HepG2 (cell line): ENCODE data around the gene APBA1. TPM values are rescaled to one million over a fixed set of nuclear protein-coding genes. Genes with fewer than 3 reads are reported as not detected.

Source experiments
- ATAC-seq: fragments of 200-7000 bp; cut with Tn5 transposase; 3 replicates; pipeline ENCODE4 v1.9.1; 2020; ENCODE audit warnings: mild to moderate bottlenecking, moderate library complexity
- BruUV-seq: library from RNA; stranded (reverse); fragments of 400-500 nt; replicated peaks from 2 replicates; lab custom pipeline; 2021; lab: Mats Ljungman, UMichigan
- CTCF ChIA-PET: fragments of 300-600 bp; formaldehyde crosslinking; extraction: SDS; loops from one replicate; lab custom pipeline; 2021; ENCODE audit warnings: low total read pairs, inconsistent platforms, low intra/inter-chr PET ratio; lab: Yijun Ruan, JAX
- POLR2A ChIA-PET: fragments of 350-600 bp; sonication (Branson Sonifier 250); formaldehyde crosslinking; loops from one replicate; lab custom pipeline; 2020; ENCODE audit warnings: antibody characterized with exemption, inconsistent platforms; lab: Yijun Ruan, JAX
- DNase-seq: peaks from one replicate; pipeline ENCODE4 v3.0.0-alpha.2; 2015; ENCODE audit warnings: low spot score
- FAIRE-seq: peaks from 3 replicates; lab custom pipeline; 2011; peaks lifted over from hg19 to GRCh38; lab: Jason Lieb, UNC
- H2AFZ ChIP-seq: one replicate; pipeline ENCODE4 v1.6.1; 2011; ENCODE audit warnings: low read length, inconsistent platforms
- H3K27ac ChIP-seq: fragments of 300-600 bp; 3 replicates; pipeline ENCODE4 v1.8.0; 2011; ENCODE audit warnings: mixed run types, mild to moderate bottlenecking, mixed read lengths, low read length, inconsistent platforms; ENCODE audit not compliant: insufficient read depth; ENCODE audit errors: extremely low read length
- H3K27me3 ChIP-seq, 2 experiments: fragments of 200-600 bp in 1 of 2; 2 replicates in 1 of 2; 3 replicates in 1 of 2; pipeline versions ENCODE4 v1.6.0 to v1.8.0; 2011; ENCODE audit warnings: low read length in 2 of 2, mild to moderate bottlenecking in 2 of 2, moderate library complexity in 2 of 2, inconsistent platforms in 1 of 2; ENCODE audit not compliant: insufficient read depth in 2 of 2, control insufficient read depth in 1 of 2
- H3K36me3 ChIP-seq, 2 experiments: fragments of 200-600 bp in 1 of 2; replicated peaks in 1 of 2; 2 replicates in 1 of 2; 3 replicates in 1 of 2; pipeline versions ENCODE4 v1.5.1 to v1.8.0; 2011; ENCODE audit warnings: low read length in 2 of 2, inconsistent platforms in 1 of 2; ENCODE audit not compliant: insufficient read depth in 2 of 2, control insufficient read depth in 1 of 2
- H3K4me1 ChIP-seq: 2 replicates; pipeline ENCODE4 v1.5.1; 2012; ENCODE audit warnings: low read length, inconsistent platforms; ENCODE audit not compliant: insufficient read depth
- H3K4me2 ChIP-seq: 2 replicates; pipeline ENCODE4 v1.6.0; 2011; ENCODE audit warnings: low read depth, low read length, inconsistent platforms
- H3K4me3 ChIP-seq, 3 experiments: fragments of 200-600 bp in 1 of 3; sonication (generic), shearing (Covaris generic) in 1 of 3; replicated peaks in 1 of 3; 2 replicates each; pipeline ENCODE4 v1.5.1; 2011 to 2016; ENCODE audit warnings: low read length in 3 of 3, inconsistent platforms in 2 of 3, low read depth in 2 of 3, mild to moderate bottlenecking in 2 of 3, control low read depth in 1 of 3, mixed read lengths in 1 of 3; ENCODE audit not compliant: insufficient read depth in 1 of 3
- H3K79me2 ChIP-seq: one replicate; pipeline ENCODE4 v1.6.1; 2011; ENCODE audit warnings: low read length, inconsistent platforms; ENCODE audit not compliant: insufficient read depth
- H3K9ac ChIP-seq: 2 replicates; pipeline ENCODE4 v1.6.0; 2011; ENCODE audit warnings: mild to moderate bottlenecking, low read depth, low read length, inconsistent platforms; ENCODE audit not compliant: insufficient read depth
- H3K9me3 ChIP-seq: 2 replicates; pipeline ENCODE4 v1.5.1; 2012; ENCODE audit warnings: mild to moderate bottlenecking, low read length
- H4K20me1 ChIP-seq: 2 replicates; pipeline ENCODE4 v1.6.0; 2011; ENCODE audit warnings: inconsistent platforms, mild to moderate bottlenecking, low read length, moderate library complexity; ENCODE audit not compliant: insufficient read depth
- BCLAF1 ChIP-seq: fragments of 450-650 bp; IDR thresholded peaks from 2 replicates; pipeline ENCODE4 v1.6.1; 2017; ENCODE audit warnings: mild to moderate bottlenecking
- DMAP1 ChIP-seq: IDR thresholded peaks from 2 replicates; pipeline ENCODE4 v1.6.1; 2016
- DR1 ChIP-seq: sonication (generic); formaldehyde crosslinking; IDR thresholded peaks from 2 replicates; pipeline ENCODE4 v1.8.0; 2021; ENCODE audit warnings: mild to moderate bottlenecking, missing genetic modification reagents, inconsistent platforms
- FOSL1 ChIP-seq: sonication (generic); formaldehyde crosslinking; IDR thresholded peaks from 2 replicates; pipeline ENCODE4 v1.9.0; 2021; ENCODE audit warnings: missing genetic modification reagents, borderline replicate concordance
- FOXJ3 ChIP-seq: sonication (generic); formaldehyde crosslinking; IDR thresholded peaks from 2 replicates; pipeline ENCODE4 v1.4.0; 2020; ENCODE audit warnings: missing genetic modification reagents, mild to moderate bottlenecking, borderline replicate concordance
- GPN1 ChIP-seq: sonication (generic); formaldehyde crosslinking; IDR thresholded peaks from 2 replicates; pipeline ENCODE4 v1.5.1; 2020; ENCODE audit warnings: missing genetic modification reagents, borderline replicate concordance
- JUN ChIP-seq: sonication (generic); formaldehyde crosslinking; IDR thresholded peaks from 2 replicates; pipeline ENCODE4 v1.4.0; 2020; ENCODE audit warnings: mild to moderate bottlenecking, missing genetic modification reagents
- KLF9 ChIP-seq: IDR thresholded peaks from 2 replicates; pipeline ENCODE4 v1.6.1; 2016; ENCODE audit warnings: low read depth
- KMT2A ChIP-seq: sonication (generic); formaldehyde crosslinking; IDR thresholded peaks from 2 replicates; pipeline ENCODE4 v1.4.0; 2020; ENCODE audit warnings: missing genetic modification reagents
- MIER3 ChIP-seq: IDR thresholded peaks from 2 replicates; pipeline ENCODE4 v1.6.1; 2016; ENCODE audit warnings: missing compliant biosample characterization, borderline replicate concordance
- NR2F6 ChIP-seq, 2 experiments: IDR thresholded peaks; 2 replicates each; pipeline ENCODE4 v1.6.1; 2016; ENCODE audit warnings: antibody characterized with exemption in 1 of 2, mild to moderate bottlenecking in 1 of 2
- ZNF235 ChIP-seq: sonication (generic); formaldehyde crosslinking; IDR thresholded peaks from 2 replicates; pipeline ENCODE4 v1.8.1; 2023; ENCODE audit warnings: mild to moderate bottlenecking, missing genetic modification reagents, borderline replicate concordance
- ZNF549 ChIP-seq: sonication (generic); formaldehyde crosslinking; IDR thresholded peaks from 2 replicates; pipeline ENCODE4 v1.5.0; 2020; ENCODE audit warnings: missing genetic modification reagents
- ZNF609 ChIP-seq: sonication (generic); formaldehyde crosslinking; IDR thresholded peaks from 2 replicates; pipeline ENCODE4 v1.4.0; 2020; ENCODE audit warnings: mild to moderate bottlenecking, missing genetic modification reagents, borderline replicate concordance
- ZNF674 ChIP-seq: sonication (generic); formaldehyde crosslinking; IDR thresholded peaks from 2 replicates; pipeline ENCODE4 v1.5.0; 2020; ENCODE audit warnings: low read depth, mild to moderate bottlenecking, missing genetic modification reagents
- ZNF724P ChIP-seq: sonication (generic); formaldehyde crosslinking; IDR thresholded peaks from 2 replicates; pipeline ENCODE4 v1.8.0; 2022; ENCODE audit warnings: missing genetic modification reagents, borderline replicate concordance
- ZNF781 ChIP-seq: sonication (generic); formaldehyde crosslinking; IDR thresholded peaks from 2 replicates; pipeline ENCODE4 v1.5.1; 2020; ENCODE audit warnings: borderline replicate concordance, mild to moderate bottlenecking, missing genetic modification reagents; ENCODE audit errors: not compliant biosample characterization
- WGBS: methylation state at CpG from one replicate; pipeline ENCODE4 v1.1.6; 2017; ENCODE audit warnings: low lambda C conversion rate; 5-methylcytosine and 5-hydroxymethylcytosine counted together
- in situ Hi-C: cut with HindIII; loops from 2 replicates; pipeline ENCODE4 v1.10.0; 2017; ENCODE audit warnings: low pct_unique_long_range_greater_than_20kb; ENCODE audit not compliant: extremely low pct_ligation_motif_present
- intact Hi-C: fragments of 100-400 bp; cut with micrococcal nuclease; formaldehyde crosslinking; loops from one replicate; pipeline ENCODE4 v1.10.0; 2022; ENCODE audit not compliant: unreplicated experiment
- polyA plus RNA-seq, 8 experiments: library from polyadenylated mRNA; depleted of rRNA in 3 of 8; stranded (reverse) in 7 of 8; unstranded in 1 of 8; fragments of >200 nt; fragmentation: Illumina TruSeq in 4 of 8; extraction: Trizol in 4 of 8; gene quantifications; 2 replicates each; pipeline versions ENCODE4 v1.2.1 to v1.2.3, GENCODE V29; 2011 to 2016; ENCODE audit warnings: low read depth in 4 of 8, missing spikeins in 1 of 8, mixed read lengths in 1 of 8; ENCODE audit not compliant: insufficient read depth in 1 of 8
- total RNA-seq, 5 experiments: library from RNA; depleted of rRNA; stranded (reverse); fragments of >200 nt; fragmentation: Illumina TruSeq; extraction: Trizol; gene quantifications; 2 replicates each; pipeline ENCODE4 v1.2.3, GENCODE V29; 2016; ENCODE audit warnings: low read depth in 1 of 5

APBA1 gene
- total and polyA plus RNA-seq, 2 of the 13 experiments (the other 11 are each of a cell fraction or from before 2014, with no cell fraction given): 0.15 TPM; not detected in 1

- TF ChIP-seq ZNF609 (CRISPR knock-in tag): no peak
- TF ChIP-seq ZNF781 (CRISPR knock-in tag): no peak
- TF ChIP-seq ZNF674 (CRISPR knock-in tag): no peak
- TF ChIP-seq DR1 (CRISPR knock-in tag): no peak
- TF ChIP-seq ZNF235: no peak
- TF ChIP-seq FOSL1 (CRISPR knock-in tag): no peak
These were observed 129.0 kb downstream of the APBA1 start (continued) for GRCh38 chr9:69542942-69543704.

- Histone ChIP-seq H3K9ac (no peak overlapping the region), H3K79me2 (no peaks in the 10 kb centered on the region), H4K20me1 (no peaks in the 10 kb centered on the region), H3K27me3 (0 out of 5 replicates have a peak, but pooled peaks cover 0 to 4% of the 10 kb centered on the region in 2 experiments), H3K4me3 (no peak overlapping the region), H3K27ac (no peak overlapping the region), H2AFZ (no peak overlapping the region), H3K4me1 (no peaks in the 10 kb centered on the region), H3K4me2 (no peak overlapping the region), H3K36me3 (no peaks in the 10 kb centered on the region), H3K9me3 (no peaks in the 10 kb centered on the region)
- ChIA-PET POLR2A (no interaction called here), CTCF (no interaction called here)
- 55% methylated on average over 6 of the region's 6 CpGs for WGBS
- ATAC-seq: no peak
- FAIRE-seq: no peak
- DNase-seq: no peak
- BruUV-seq: no TSS peak
- intact Hi-C loops (no loop called here), in situ Hi-C loops (no loop called here)
- TF ChIP-seq NR2F6 (IDR thresholded peaks at IDR 0.05) (no peak), NR2F6 (CRISPR knock-in tag; IDR thresholded peaks at IDR 0.05) (no peak), BCLAF1 (no peak), FOXJ3 (CRISPR knock-in tag) (no peak), MIER3 (CRISPR knock-in tag) (no peak), ZNF549 (CRISPR knock-in tag) (no peak), KLF9 (CRISPR knock-in tag) (no peak), KMT2A (CRISPR knock-in tag) (no peak), GPN1 (CRISPR knock-in tag) (no peak), ZNF724P (CRISPR knock-in tag) (no peak), DMAP1 (CRISPR knock-in tag) (no peak), JUN (CRISPR knock-in tag) (no peak)
These were observed 130.1 kb downstream of the APBA1 start for GRCh38 chr9:69542058-69542457.
